Measurements from ENCODE around the gene IL4. TPM values are rescaled to one million over a fixed set of nuclear protein-coding genes. Genes with fewer than 3 reads are reported as not detected.

IL4 gene
- total RNA-seq, 1 donor from 2014 or later, result not detected

- Mint-ChIP-seq H3K27me3 (ENCODE audit: low read depth) (no peaks in the 10 kb centered on the region), H3K36me3 (no peaks in the 10 kb centered on the region), H3K4me3 (no peak overlapping the region), H3K27ac (no peak overlapping the region), H3K4me1 (peaks cover 3% of the 10 kb centered on the region), H3K9me3 (no peaks in the 10 kb centered on the region)
- no peak for DNase-seq (ENCODE audit: low spot score in 2 of 2, unreplicated experiment in 2 of 2)
- TF ChIP-seq, protein P1, sequence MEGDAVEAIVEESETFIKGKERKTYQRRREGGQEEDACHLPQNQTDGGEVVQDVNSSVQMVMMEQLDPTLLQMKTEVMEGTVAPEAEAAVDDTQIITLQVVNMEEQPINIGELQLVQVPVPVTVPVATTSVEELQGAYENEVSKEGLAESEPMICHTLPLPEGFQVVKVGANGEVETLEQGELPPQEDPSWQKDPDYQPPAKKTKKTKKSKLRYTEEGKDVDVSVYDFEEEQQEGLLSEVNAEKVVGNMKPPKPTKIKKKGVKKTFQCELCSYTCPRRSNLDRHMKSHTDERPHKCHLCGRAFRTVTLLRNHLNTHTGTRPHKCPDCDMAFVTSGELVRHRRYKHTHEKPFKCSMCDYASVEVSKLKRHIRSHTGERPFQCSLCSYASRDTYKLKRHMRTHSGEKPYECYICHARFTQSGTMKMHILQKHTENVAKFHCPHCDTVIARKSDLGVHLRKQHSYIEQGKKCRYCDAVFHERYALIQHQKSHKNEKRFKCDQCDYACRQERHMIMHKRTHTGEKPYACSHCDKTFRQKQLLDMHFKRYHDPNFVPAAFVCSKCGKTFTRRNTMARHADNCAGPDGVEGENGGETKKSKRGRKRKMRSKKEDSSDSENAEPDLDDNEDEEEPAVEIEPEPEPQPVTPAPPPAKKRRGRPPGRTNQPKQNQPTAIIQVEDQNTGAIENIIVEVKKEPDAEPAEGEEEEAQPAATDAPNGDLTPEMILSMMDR (IDR thresholded peaks at IDR 0.05; ENCODE audit: unreplicated experiment), result no peak
These were observed 8.2 kb downstream of the IL4 start for GRCh38 chr5:132681983-132682382.

DNA sequence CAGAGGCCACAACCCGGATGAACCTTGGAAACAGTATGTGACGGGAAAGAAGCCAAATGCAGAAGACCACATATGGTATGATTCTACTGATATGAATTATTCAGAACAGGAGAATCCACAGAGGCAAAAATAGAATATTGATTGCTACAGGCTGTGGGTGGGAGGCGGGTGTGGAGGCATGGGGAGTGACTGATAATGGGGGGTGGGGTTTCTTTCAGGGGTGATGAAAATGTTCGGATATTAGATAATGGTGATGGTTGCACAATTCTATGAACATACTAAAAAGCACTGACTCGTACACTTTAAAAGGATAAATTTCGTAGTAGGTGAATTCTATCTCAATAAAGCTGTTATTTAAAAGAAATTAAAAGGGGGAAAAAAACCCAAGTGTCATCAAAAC, 10.7 kb downstream of the IL4 start:
- H3K27me3 Mint-ChIP-seq (ENCODE audit: low read depth), result no peaks in the 10 kb centered on the region
- TF ChIP-seq, protein P1 (IDR thresholded peaks at IDR 0.05; ENCODE audit: unreplicated experiment), result no peak

DNA sequence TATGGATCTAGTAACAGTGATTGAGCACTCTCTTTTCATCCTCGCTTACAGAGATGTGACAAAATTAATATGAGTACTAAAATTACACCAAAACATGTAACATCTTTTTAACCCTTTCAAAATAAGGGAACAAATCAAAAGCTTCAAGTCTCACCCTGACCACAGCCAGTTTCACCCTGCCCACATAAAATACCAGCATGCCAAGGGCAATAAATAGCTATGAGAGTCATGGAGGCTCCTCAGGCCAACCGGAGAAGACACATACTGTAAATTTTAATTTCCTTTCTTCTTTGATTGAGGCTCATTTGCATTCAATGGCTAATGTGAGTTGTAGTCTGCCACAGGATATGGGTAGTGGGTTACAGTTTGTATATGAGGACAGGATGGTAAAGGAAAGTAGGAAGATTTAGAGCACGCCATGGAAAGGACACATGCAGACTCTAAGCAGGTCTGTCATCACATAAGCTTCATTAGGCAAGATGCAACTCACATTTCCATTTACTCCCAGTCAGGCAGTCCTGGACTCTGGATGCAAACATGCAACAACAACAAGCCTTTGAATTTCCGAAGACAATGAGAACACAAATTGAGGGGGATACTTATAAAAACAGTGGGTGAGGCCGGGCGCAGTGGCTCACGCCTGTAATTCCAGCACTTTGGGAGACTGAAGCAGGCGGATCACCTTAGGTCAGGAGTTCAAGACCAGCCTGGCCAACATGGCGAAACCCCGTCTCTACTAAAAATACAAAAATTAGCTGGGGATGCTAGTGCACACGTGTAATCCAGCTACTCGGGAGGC, 11.3 kb downstream of the IL4 start:
- TF ChIP-seq, protein P1 (IDR thresholded peaks at IDR 0.05; ENCODE audit: unreplicated experiment), result no peak
- Mint-ChIP-seq H3K27me3 (ENCODE audit: low read depth) (no peaks in the 10 kb centered on the region), H3K27ac (no peak overlapping the region), H3K36me3 (no peaks in the 10 kb centered on the region), H3K9me3 (no peaks in the 10 kb centered on the region), H3K4me1 (peaks cover 14% of the 10 kb centered on the region), H3K4me3 (no peak overlapping the region)
- no peak for DNase-seq (ENCODE audit: low spot score in 2 of 2, unreplicated experiment in 2 of 2)

More for the DNA sequence above, 10.7 kb downstream of the IL4 start:
- H3K36me3 Mint-ChIP-seq, result no peaks in the 10 kb centered on the region
- no peaks in the 10 kb centered on the region for H3K9me3 Mint-ChIP-seq
- H3K4me3 Mint-ChIP-seq, result no peak overlapping the region
- no peak overlapping the region for H3K27ac Mint-ChIP-seq
- peaks cover 11% of the 10 kb centered on the region for H3K4me1 Mint-ChIP-seq
- DNase-seq (ENCODE audit: low spot score in 2 of 2, unreplicated experiment in 2 of 2), result no peak

DNA sequence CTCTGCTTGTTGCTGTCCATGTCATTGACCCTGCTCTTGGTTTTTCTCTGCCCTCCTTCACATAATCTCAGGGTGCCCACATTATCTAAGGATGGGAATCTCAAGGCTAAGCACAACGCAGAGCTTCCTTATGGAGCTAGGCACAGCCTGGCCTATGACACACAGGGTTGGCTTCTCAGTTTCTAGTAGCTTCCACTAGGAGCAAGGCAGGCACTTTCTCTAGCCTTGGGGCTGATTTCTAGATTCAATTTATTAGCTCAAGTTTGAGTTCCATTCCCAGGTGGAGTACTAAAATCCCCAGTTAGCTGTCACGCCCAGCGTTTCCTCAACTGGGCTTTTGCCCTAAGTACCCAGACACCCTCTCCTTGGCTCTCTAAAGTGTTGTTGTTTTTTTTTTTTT, 12.4 kb downstream of the IL4 start:
- H3K27ac Mint-ChIP-seq, result no peak overlapping the region
- H3K4me3 Mint-ChIP-seq, result no peak overlapping the region
- no peaks in the 10 kb centered on the region for H3K27me3 Mint-ChIP-seq (ENCODE audit: low read depth)
- TF ChIP-seq, protein P1 (IDR thresholded peaks at IDR 0.05; ENCODE audit: unreplicated experiment), result no peak
- DNase-seq (ENCODE audit: low spot score in 2 of 2, unreplicated experiment in 2 of 2), result no peak
- H3K4me1 Mint-ChIP-seq, result peaks cover 14% of the 10 kb centered on the region
- H3K9me3 Mint-ChIP-seq, result no peaks in the 10 kb centered on the region
- H3K36me3 Mint-ChIP-seq, result no peaks in the 10 kb centered on the region

DNA sequence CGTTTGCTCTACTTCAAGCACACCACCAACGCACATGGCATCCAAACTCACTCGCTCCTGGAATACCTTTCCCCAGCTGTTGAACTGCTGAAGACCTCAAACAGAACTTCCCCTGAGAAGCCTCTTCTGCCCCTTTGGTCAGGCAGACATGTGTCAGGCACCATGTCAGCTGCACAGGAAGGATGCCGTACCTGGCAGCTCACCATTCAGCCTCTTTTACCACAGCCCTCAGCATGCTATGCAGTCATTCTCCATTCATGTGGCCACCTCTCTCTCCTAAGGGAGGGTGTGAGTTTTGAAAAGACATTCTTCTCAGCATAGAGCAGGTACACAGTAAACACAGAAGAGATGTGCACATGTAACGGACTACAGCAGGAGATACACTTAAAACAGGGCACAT, 14.2 kb downstream of the IL4 start:
- H3K36me3 Mint-ChIP-seq, result peaks cover 6% of the 10 kb centered on the region
- DNase-seq (ENCODE audit: low spot score in 2 of 2, unreplicated experiment in 2 of 2), result no peak
- H3K9me3 Mint-ChIP-seq, result peaks cover 4% of the 10 kb centered on the region
- H3K27me3 Mint-ChIP-seq (ENCODE audit: low read depth), result no peaks in the 10 kb centered on the region
- H3K27ac Mint-ChIP-seq, result no peak overlapping the region
- no peak overlapping the region for H3K4me3 Mint-ChIP-seq
- TF ChIP-seq, protein P1 (IDR thresholded peaks at IDR 0.05; ENCODE audit: unreplicated experiment), result no peak
- H3K4me1 Mint-ChIP-seq, result peaks cover 14% of the 10 kb centered on the region
